ENCODE data around the gene SFMBT2.

SFMBT2 gene

GRCh38 chr10:7170626-7171322 is 240.1 kb downstream of the SFMBT2 start:
- DNase-seq = no peak

GRCh38 chr10:7168414-7168813 is 242.4 kb downstream of the SFMBT2 start:
- DNase-seq = no peak

GRCh38 chr10:7165500-7166177 is 245.2 kb downstream of the SFMBT2 start:
- DNase-seq = no peak

GRCh38 chr10:7164955-7165354 is 245.9 kb downstream of the SFMBT2 start:
- no peak for DNase-seq

GRCh38 chr10:7162331-7162730 is 248.5 kb downstream of the SFMBT2 start:
- DNase-seq = no peak

GRCh38 chr10:7161484-7162250 is 249.2 kb downstream of the SFMBT2 start:
- DNase-seq = no peak

GRCh38 chr10:7159928-7160327 is 250.9 kb downstream of the SFMBT2 start:
- DNase-seq = no peak

DNA sequence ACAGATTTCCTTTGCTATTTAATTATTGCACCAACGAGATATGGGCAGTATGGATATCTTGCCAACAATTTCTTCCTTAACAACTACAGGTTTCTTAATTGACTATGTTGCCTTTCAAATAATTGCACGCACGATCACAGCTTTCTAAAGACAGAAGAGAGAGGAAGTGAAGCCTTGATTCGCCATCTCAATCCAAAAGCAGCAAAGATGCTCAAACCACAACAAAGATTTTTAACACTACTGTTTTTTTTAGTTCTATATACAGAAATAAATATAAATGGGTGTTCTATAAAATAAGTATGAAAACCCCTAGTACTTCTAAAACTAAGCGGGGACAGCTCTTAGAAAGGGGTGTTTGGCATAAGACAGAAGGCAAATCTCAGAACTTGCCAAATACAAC is 251.3 kb downstream of the SFMBT2 start:
- DNase-seq = no peak

DNA sequence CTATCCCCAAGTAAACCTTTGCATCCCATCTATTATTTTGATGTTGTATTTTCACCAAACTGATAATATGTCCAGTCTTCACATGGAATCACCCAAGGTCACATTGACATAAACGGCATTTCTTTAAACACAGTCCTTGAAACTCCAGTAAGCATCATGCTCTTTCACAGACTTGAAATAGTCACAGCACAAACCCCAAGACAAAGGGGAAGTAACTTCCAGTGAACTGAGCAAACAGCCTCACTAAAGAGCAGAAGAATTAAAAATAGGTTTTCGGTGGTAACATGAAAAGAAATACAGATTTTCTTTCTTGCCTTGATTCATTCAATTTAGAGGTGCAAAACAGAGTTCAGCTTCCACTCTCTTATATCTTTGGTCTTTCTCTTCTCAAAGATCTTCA is 253.7 kb downstream of the SFMBT2 start:
- DNase-seq = no peak

GRCh38 chr10:7153750-7154149 is 257.1 kb downstream of the SFMBT2 start:
- no peak for DNase-seq

DNA sequence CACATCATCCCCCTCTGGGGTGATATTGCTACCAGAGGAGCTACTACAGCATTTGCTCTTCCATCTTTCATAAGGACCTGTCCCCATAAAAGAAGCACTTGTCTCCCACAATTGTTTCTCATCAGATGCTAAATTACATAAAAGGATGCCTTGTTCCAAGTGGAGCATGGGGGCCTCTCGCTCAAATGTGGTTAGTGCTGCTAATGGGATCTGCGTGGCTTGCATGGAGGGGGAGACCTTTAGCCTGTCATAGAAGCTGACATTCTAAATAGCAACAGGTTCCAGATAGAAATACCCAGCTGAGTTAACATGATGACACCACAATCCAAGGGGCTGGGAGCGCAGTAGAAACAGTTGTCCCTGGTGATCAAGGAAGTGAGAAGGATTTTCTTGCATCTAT is 257.9 kb downstream of the SFMBT2 start:
- DNase-seq = no peak

DNA sequence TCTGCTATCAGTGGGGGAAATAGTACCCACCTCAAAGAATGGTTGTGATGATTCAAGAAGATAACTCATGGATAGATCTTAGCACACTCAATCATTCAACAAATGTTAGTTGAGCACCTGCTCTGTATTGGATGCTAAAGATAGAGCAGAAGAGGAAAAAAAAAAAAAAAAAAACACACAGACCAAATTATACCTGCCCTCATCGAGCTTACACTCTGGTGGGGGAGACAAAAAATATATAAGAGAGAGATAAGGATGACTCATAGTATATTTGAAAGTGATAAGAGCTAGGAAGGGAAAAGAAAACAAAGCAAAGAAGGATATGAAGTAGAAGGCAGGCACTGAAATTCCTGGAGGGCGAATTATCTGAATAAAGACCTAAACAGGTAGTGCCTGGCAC is 258.5 kb downstream of the SFMBT2 start:
- DNase-seq = no peak

DNA sequence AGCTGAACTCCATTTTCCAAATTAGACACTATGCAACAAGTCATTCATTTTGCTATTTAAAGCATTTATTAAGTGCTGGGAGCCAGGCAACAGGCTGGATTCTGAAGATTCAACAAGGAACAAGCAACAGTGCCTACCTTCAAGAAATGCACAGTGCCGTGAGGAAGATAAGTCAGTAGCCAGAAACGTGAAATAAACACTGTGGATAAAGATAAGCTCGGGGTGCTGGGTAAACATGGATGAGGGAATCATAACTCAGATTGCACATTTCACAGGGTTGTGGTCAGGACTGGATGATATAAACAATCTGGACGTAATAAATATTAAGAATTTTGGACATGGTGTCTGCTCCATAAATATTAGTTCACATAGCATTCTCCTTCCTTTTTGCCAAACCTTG is 259.3 kb downstream of the SFMBT2 start:
- DNase-seq = no peak

- DNase-seq = no peak
Observed at GRCh38 chr10:7150349-7150748, 260.5 kb downstream of the SFMBT2 start.

- DNase-seq = no peak
Observed at GRCh38 chr10:7146189-7146588, 264.6 kb downstream of the SFMBT2 start.

GRCh38 chr10:7136016-7136415 is 274.8 kb downstream of the SFMBT2 start:
- no peak for DNase-seq

- no peak for DNase-seq
Observed at GRCh38 chr10:7135188-7135587, 275.6 kb downstream of the SFMBT2 start.

GRCh38 chr10:7134448-7134847 is 276.4 kb downstream of the SFMBT2 start:
- DNase-seq = no peak

DNA sequence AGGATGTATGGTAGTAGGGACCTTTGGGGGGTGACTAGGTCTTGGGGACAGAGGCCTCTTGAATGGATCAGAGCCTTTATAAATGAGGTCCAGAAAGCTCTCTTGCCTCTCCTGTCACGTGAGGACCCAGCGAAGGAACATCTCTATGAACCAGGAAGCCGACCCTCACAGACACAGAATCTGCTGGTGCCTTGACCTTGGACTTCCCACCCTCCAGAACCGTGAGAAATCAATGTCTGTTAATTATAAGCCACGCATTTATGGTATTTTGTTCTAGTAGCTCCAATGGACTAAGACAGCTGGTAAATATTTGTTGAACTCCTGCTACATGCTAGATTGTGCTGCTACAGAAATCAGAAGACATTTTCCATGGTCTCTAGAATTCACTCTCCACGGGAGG is 276.9 kb downstream of the SFMBT2 start:
- no peak for DNase-seq

GRCh38 chr10:7133278-7133677 is 277.6 kb downstream of the SFMBT2 start:
- DNase-seq = no peak

- no peak for DNase-seq
Observed at GRCh38 chr10:7130191-7130911, 280.5 kb downstream of the SFMBT2 start.

- DNase-seq = no peak
Observed at GRCh38 chr10:7123774-7124173, 287.1 kb downstream of the SFMBT2 start.

DNA sequence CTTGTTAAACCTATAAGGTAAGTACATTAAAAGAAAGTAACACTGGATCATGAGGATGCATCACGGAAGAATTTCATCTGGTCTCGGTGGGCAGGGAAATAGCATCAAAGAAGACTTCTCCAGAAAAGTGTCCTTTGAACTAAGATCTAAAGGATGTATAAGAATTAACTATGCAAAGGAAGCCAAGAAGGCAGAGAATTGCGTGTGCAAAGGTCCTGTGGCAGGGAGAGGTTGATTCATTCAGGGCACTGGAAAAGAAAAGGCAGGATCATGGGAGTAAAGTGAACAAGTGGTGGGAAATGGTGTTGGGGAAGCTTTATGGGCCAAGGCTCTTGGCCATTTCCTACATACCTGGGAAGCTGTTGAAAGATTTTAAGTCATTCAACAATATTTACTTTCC is 288.3 kb downstream of the SFMBT2 start:
- no peak for DNase-seq

Measured in NCI-H1694 (cell line).